GM12878 (cell line): ENCODE results near the gene ESRRB. TPM values are rescaled to one million over a fixed set of nuclear protein-coding genes. Genes with fewer than 3 reads are reported as not detected.

Experiments used
- ATAC-seq: fragments of 200-7000 bp; cut with Tn5 transposase; 3 replicates; pipeline ENCODE4 v1.9.1; 2020; ENCODE audit warnings: mild to moderate bottlenecking, moderate library complexity
- BruUV-seq: library from RNA; stranded (reverse); fragments of 400-500 nt; replicated peaks from 2 replicates; lab custom pipeline; 2021; lab: Mats Ljungman, UMichigan
- CTCF ChIA-PET: fragments of 300-600 bp; sonication (Branson Sonifier 250); formaldehyde crosslinking; extraction: SDS; loops from one replicate; lab custom pipeline; 2021; ENCODE audit warnings: inconsistent platforms; lab: Yijun Ruan, JAX
- POLR2A ChIA-PET: fragments of 350-600 bp; formaldehyde crosslinking; extraction: SDS; loops from one replicate; lab custom pipeline; 2021; ENCODE audit warnings: inconsistent platforms; lab: Charles Lee
- RAD21 ChIA-PET: fragments of 300-600 bp; sonication (Branson Sonifier 250); formaldehyde crosslinking; loops from one replicate; lab custom pipeline; 2023; ENCODE audit warnings: antibody characterized with exemption; ENCODE audit not compliant: unreplicated experiment; lab: Charles Lee
- SMC1A ChIA-PET: fragments of 300-600 bp; sonication (Branson Sonifier 250); formaldehyde crosslinking; loops from one replicate; lab custom pipeline; 2023; ENCODE audit not compliant: unreplicated experiment, uncharacterized antibody; lab: Charles Lee
- DNase-seq: peaks from one replicate; pipeline ENCODE4 v3.0.0-alpha.2; 2011; ENCODE audit warnings: low read depth, low spot score
- FAIRE-seq: peaks from 3 replicates; lab custom pipeline; 2011; peaks lifted over from hg19 to GRCh38; lab: Jason Lieb, UNC
- H2AFZ ChIP-seq: 2 replicates; pipeline ENCODE4 v1.6.0; 2011; ENCODE audit warnings: low read depth, low read length, control low read depth; ENCODE audit not compliant: control insufficient read depth
- H3K27ac ChIP-seq: 2 replicates; pipeline ENCODE4 v1.5.1; 2011; ENCODE audit warnings: control low read depth; ENCODE audit not compliant: control insufficient read depth, insufficient read depth
- H3K27me3 ChIP-seq, 2 experiments: replicated peaks in 1 of 2; 2 replicates each; pipeline versions ENCODE4 v1.6.0 to v1.6.1; 2011; ENCODE audit warnings: low read length in 1 of 2; ENCODE audit not compliant: control insufficient read depth in 2 of 2, insufficient read depth in 2 of 2
- H3K36me3 ChIP-seq, 2 experiments: 2 replicates each; pipeline ENCODE4 v1.5.1; 2011; ENCODE audit warnings: low read length in 1 of 2; ENCODE audit not compliant: control insufficient read depth in 2 of 2, insufficient read depth in 2 of 2
- H3K4me1 ChIP-seq: 2 replicates; pipeline ENCODE4 v1.6.1; 2011; ENCODE audit warnings: mild to moderate bottlenecking, low read length, moderate library complexity, mixed read lengths; ENCODE audit not compliant: control insufficient read depth, insufficient read depth
- H3K4me2 ChIP-seq: 2 replicates; pipeline ENCODE4 v1.6.0; 2011; ENCODE audit warnings: control low read depth; ENCODE audit not compliant: control insufficient read depth, insufficient read depth
- H3K4me3 ChIP-seq: fragments of 200-600 bp; sonication (generic); 2 replicates; pipeline ENCODE4 v1.5.1; 2016
- H3K79me2 ChIP-seq: 2 replicates; pipeline ENCODE4 v1.6.0; 2011; ENCODE audit warnings: low read length; ENCODE audit not compliant: control insufficient read depth, insufficient read depth
- H3K9ac ChIP-seq: 2 replicates; pipeline ENCODE4 v1.8.0; 2011; ENCODE audit warnings: low read length, control low read depth, mixed read lengths; ENCODE audit not compliant: control insufficient read depth, insufficient read depth
- H3K9me3 ChIP-seq: replicated peaks from 3 replicates; pipeline ENCODE4 v1.5.1; 2011; ENCODE audit warnings: mild to moderate bottlenecking, low read length; ENCODE audit not compliant: control insufficient read depth, insufficient read depth
- H4K20me1 ChIP-seq: 2 replicates; pipeline ENCODE4 v1.6.0; 2011; ENCODE audit not compliant: control insufficient read depth, insufficient read depth
- BMI1 ChIP-seq: fragments of 450-650 bp; IDR thresholded peaks from 2 replicates; pipeline ENCODE4 v1.6.1; 2016; ENCODE audit warnings: mild to moderate bottlenecking, moderate library complexity, borderline replicate concordance
- ETV6 ChIP-seq, 2 experiments: fragments of 450-650 bp in 1 of 2; IDR thresholded peaks in 1 of 2; conservative IDR thresholded peaks in 1 of 2; 2 replicates each; pipeline ENCODE4 v1.6.1; 2014; ENCODE audit warnings: antibody characterized with exemption in 1 of 2, borderline replicate concordance in 1 of 2, low read depth in 1 of 2, mild to moderate bottlenecking in 1 of 2, moderate library complexity in 1 of 2
- FOS ChIP-seq: IDR thresholded peaks from 3 replicates; pipeline ENCODE4 v1.6.1; 2011; ENCODE audit warnings: borderline replicate concordance; ENCODE audit not compliant: insufficient read length; ENCODE audit errors: extremely low read depth
- FOXK2 ChIP-seq: fragments of 450-650 bp; IDR thresholded peaks from 2 replicates; pipeline ENCODE4 v1.6.1; 2017; ENCODE audit warnings: mild to moderate bottlenecking, moderate library complexity
- IKZF1 ChIP-seq: fragments of 450-650 bp; conservative IDR thresholded peaks from 2 replicates; pipeline ENCODE4 v1.6.1; 2017; ENCODE audit warnings: antibody characterized with exemption, mild to moderate bottlenecking
- KDM1A ChIP-seq: fragments of 200-600 bp; sonication (generic); IDR thresholded peaks from 2 replicates; pipeline ENCODE4 v1.6.1; 2016; ENCODE audit warnings: borderline replicate concordance
- NR2F1 ChIP-seq: fragments of 450-650 bp; conservative IDR thresholded peaks from 2 replicates; pipeline ENCODE4 v1.6.1; 2017; ENCODE audit warnings: mild to moderate bottlenecking
- RAD21 ChIP-seq: IDR thresholded peaks from 2 replicates; pipeline ENCODE4 v1.6.1; 2011; ENCODE audit warnings: mild to moderate bottlenecking, low read depth, low read length, moderate library complexity; ENCODE audit not compliant: insufficient read depth
- SMARCA5 ChIP-seq: fragments of 450-650 bp; IDR thresholded peaks from 2 replicates; pipeline ENCODE4 v1.6.1; 2017; ENCODE audit warnings: mild to moderate bottlenecking
- SMC3 ChIP-seq: IDR thresholded peaks from 2 replicates; pipeline ENCODE4 v1.6.1; 2011; ENCODE audit warnings: low read length, improper control_type of control experiment, borderline replicate concordance
- STAT1 ChIP-seq: fragments of 450-650 bp; conservative IDR thresholded peaks from 2 replicates; pipeline ENCODE4 v1.6.1; 2014; ENCODE audit warnings: antibody characterized with exemption, mild to moderate bottlenecking
- TARDBP ChIP-seq: IDR thresholded peaks from 2 replicates; pipeline ENCODE4 v1.6.1; 2016; ENCODE audit warnings: borderline replicate concordance
- WGBS: methylation state at CpG from one replicate; pipeline ENCODE4 v1.1.6; 2016; ENCODE audit warnings: low lambda C conversion rate; ENCODE audit not compliant: insufficient replicate concordance, insufficient coverage; ENCODE audit errors: missing lambda C conversion rate; 5-methylcytosine and 5-hydroxymethylcytosine counted together
- in situ Hi-C: fragments of 300-500 bp; cut with MboI; formaldehyde crosslinking; loops from 9 replicates; pipeline ENCODE4 v1.14.3; 2018; ENCODE audit warnings: mixed read lengths
- intact Hi-C: fragments of 100-400 bp; cut with micrococcal nuclease; formaldehyde crosslinking; loops from one replicate; pipeline ENCODE4 v1.14.2; 2022; ENCODE audit not compliant: unreplicated experiment
- polyA plus RNA-seq, 11 experiments: library from polyadenylated mRNA; depleted of rRNA in 4 of 11; unstranded in 6 of 11; stranded (reverse) in 5 of 11; fragments of >200 nt; fragmentation: Nextera tagmentation in 4 of 11; fragmentation: Illumina TruSeq in 1 of 11; extraction: Ambion mirVana in 4 of 11; extraction: Trizol in 1 of 11; gene quantifications; 1 replicate in 1 of 11; 2 replicates in 10 of 11; pipeline versions ENCODE4 v1.2.1 to v1.2.3, GENCODE V29; 2011 to 2016; ENCODE audit warnings: inconsistent platforms in 2 of 11, missing spikeins in 2 of 11, low read depth in 1 of 11
- total RNA-seq, 4 experiments: library from RNA; depleted of rRNA in 3 of 4; stranded (reverse); fragments of >200 nt in 3 of 4; fragmentation: Illumina TruSeq in 1 of 4; extraction: Trizol in 1 of 4; gene quantifications; 2 replicates each; pipeline versions ENCODE4 v1.2.1 to v1.2.3, GENCODE V29; 2013 to 2021
- TF ChIP-seq, protein P1 (sequence below), 3 experiments: IDR thresholded peaks in 2 of 3; conservative IDR thresholded peaks in 1 of 3; 2 replicates each; pipeline ENCODE4 v1.5.1; 2011; ENCODE audit warnings: low read depth in 3 of 3, low read length in 3 of 3, mild to moderate bottlenecking in 3 of 3, control low read depth in 2 of 3, moderate library complexity in 2 of 3, inconsistent platforms in 1 of 3, mixed read lengths in 1 of 3; ENCODE audit not compliant: control insufficient read depth in 2 of 3, insufficient read depth in 1 of 3; ENCODE audit errors: extremely low read depth in 1 of 3

The ESRRB gene
- total and polyA plus RNA-seq, 10 of the 15 experiments (the other 5 are each of a cell fraction or from before 2014, with no cell fraction given), result 0.03 to 0.73 (median 0.11) TPM; not detected in 6

DNA sequence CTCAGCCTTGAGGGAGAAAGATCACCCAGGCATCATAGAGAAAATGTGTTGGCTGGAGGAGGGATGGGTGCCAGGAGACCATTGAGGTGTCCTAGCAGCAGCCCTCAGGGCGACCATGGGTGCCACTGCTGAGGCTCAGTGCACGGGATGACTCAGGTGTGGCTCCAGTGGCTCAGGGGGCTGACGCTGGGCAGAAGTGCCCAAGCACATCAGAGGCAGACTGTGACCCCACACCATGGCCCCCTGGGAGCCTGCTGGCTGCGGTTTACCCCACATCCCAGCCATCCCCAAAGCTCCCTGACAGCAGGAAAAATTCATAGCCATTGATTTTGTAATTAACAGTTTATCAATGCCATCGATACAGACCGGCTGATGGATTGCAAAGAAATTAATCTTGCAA, 120.7 kb downstream of the ESRRB start:
- ChIA-PET SMC1A (interaction anchor here (0.5 to 1.8 kb wide), 4 partner anchors 16 to 118 kb away, joined by 3 to 5 read pairs (median 3); no protein-coding TSS in a partner anchor), POLR2A (no interaction called here), RAD21 (no interaction called here)
- no peaks in the 10 kb centered on the region for H3K36me3 ChIP-seq
- intact Hi-C loops (no loop called here), in situ Hi-C loops (no loop called here)
- H3K9me3 ChIP-seq, result no peaks in the 10 kb centered on the region; the same call in 2 of the 3 replicates
- H3K79me2 ChIP-seq, result no peaks in the 10 kb centered on the region
- H3K27ac ChIP-seq, result no peak overlapping the region
- no peak for DNase-seq
- H3K9ac ChIP-seq, result no peak overlapping the region
- H3K4me2 ChIP-seq, result no peak overlapping the region
- 38% methylated on average over 6 of the region's 6 CpGs for WGBS
- H2AFZ ChIP-seq, result no peak overlapping the region
- ATAC-seq, result no peak
- FAIRE-seq, result no peak
- no peak overlapping the region for H3K4me3 ChIP-seq
- no peaks in the 10 kb centered on the region for H3K4me1 ChIP-seq
- TF ChIP-seq FOS (no peak), IKZF1 (0 out of 2 replicates have a peak, but pooled peaks have one; percentile 1), TARDBP (no peak)
- TF ChIP-seq, all 136 proteins: peak for 1
- CTCF ChIA-PET, result interaction anchor here (1.6 to 2.2 kb wide), 3 partner anchors 40 to 446 kb away, joined by 4 to 8 read pairs (median 8); no protein-coding TSS in a partner anchor
- Histone ChIP-seq H4K20me1 (no peaks in the 10 kb centered on the region), H3K27me3 (no peaks in the 10 kb centered on the region)
- no TSS peak for BruUV-seq

- no peak for FAIRE-seq
- no peak overlapping the region for H3K4me2 ChIP-seq
Observed at GRCh38 chr14:76497550-76498462, 121.9 kb downstream of the ESRRB start.

More at GRCh38 chr14:76497550-76498462, 121.9 kb downstream of the ESRRB start:
- Histone ChIP-seq H3K36me3 (no peaks in the 10 kb centered on the region), H2AFZ (no peak overlapping the region), H3K9me3 (no peaks in the 10 kb centered on the region; the same call in 2 of the 3 replicates), H3K27ac (no peak overlapping the region), H3K4me3 (no peak overlapping the region), H4K20me1 (no peaks in the 10 kb centered on the region), H3K79me2 (no peaks in the 10 kb centered on the region), H3K9ac (no peak overlapping the region), H3K27me3 (no peaks in the 10 kb centered on the region), H3K4me1 (no peaks in the 10 kb centered on the region)
- SMC1A ChIA-PET, result interaction anchor here (1.8 kb wide), 1 partner anchor 42 kb away, joined by 5 read pairs; no protein-coding TSS in a partner anchor
- TF ChIP-seq BMI1 (peak; percentile 53; the same call in 1 of the 2 replicates), STAT1 (no peak), FOXK2 (no peak), NR2F1 (peak; percentile 69), ETV6 (conservative IDR thresholded peaks at IDR 0.05 in 1 of 2, IDR thresholded peaks at IDR 0.05 in 1 of 2; ENCODE audit: borderline replicate concordance in 1 of 2, low read depth in 1 of 2) (no peak), SMARCA5 (peak; percentile 98), KDM1A (no peak), RAD21 (0 out of 2 replicates have a peak, but pooled peaks have one; percentile 26), SMC3 (0 out of 2 replicates have a peak, but pooled peaks have one; percentile 15)
- TF ChIP-seq, protein P1, sequence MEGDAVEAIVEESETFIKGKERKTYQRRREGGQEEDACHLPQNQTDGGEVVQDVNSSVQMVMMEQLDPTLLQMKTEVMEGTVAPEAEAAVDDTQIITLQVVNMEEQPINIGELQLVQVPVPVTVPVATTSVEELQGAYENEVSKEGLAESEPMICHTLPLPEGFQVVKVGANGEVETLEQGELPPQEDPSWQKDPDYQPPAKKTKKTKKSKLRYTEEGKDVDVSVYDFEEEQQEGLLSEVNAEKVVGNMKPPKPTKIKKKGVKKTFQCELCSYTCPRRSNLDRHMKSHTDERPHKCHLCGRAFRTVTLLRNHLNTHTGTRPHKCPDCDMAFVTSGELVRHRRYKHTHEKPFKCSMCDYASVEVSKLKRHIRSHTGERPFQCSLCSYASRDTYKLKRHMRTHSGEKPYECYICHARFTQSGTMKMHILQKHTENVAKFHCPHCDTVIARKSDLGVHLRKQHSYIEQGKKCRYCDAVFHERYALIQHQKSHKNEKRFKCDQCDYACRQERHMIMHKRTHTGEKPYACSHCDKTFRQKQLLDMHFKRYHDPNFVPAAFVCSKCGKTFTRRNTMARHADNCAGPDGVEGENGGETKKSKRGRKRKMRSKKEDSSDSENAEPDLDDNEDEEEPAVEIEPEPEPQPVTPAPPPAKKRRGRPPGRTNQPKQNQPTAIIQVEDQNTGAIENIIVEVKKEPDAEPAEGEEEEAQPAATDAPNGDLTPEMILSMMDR (IDR thresholded peaks at IDR 0.05 in 2 of 3, conservative IDR thresholded peaks at IDR 0.05 in 1 of 3; ENCODE audit: control insufficient read depth in 2 of 3, extremely low read depth in 1 of 3, insufficient read depth in 1 of 3, low read depth in 3 of 3, low read length in 3 of 3), result peak in 2 of 3 experiments; percentile 28 to 46; a peak in 3 of 6 replicates
- CTCF ChIA-PET, result interaction anchor here (1.8 to 2.2 kb wide), 2 partner anchors 42 to 447 kb away, joined by 8 read pairs; no protein-coding TSS in a partner anchor
- ATAC-seq, result peak; percentile 45; the same call in 2 of the 3 replicates
- intact Hi-C loops, result no loop called here
- no peak for DNase-seq
- in situ Hi-C loops, result no loop called here
- RAD21 ChIA-PET, result interaction anchor here (0.8 to 2.0 kb wide), 2 partner anchors 40 to 42 kb away, joined by 4 to 8 read pairs; no protein-coding TSS in a partner anchor
- POLR2A ChIA-PET, result no interaction called here
- BruUV-seq, result no TSS peak
- WGBS, result 40% methylated on average over 19 of the region's 19 CpGs
